AG04450 (cell line): ENCODE measurements around the gene DCAF8L1. TPM values are rescaled to one million over a fixed set of nuclear protein-coding genes. Genes with fewer than 3 reads are reported as not detected.

Source experiments
- CTCF ChIA-PET: fragments of 300-600, 350-600 bp; formaldehyde crosslinking; extraction: SDS; loops from one replicate; lab custom pipeline; 2022; ENCODE audit warnings: antibody characterized with exemption, inconsistent platforms; lab: Charles Lee
- POLR2A ChIA-PET: fragments of 350-600 bp; formaldehyde crosslinking; extraction: SDS; loops from one replicate; lab custom pipeline; 2021; ENCODE audit warnings: antibody characterized with exemption, inconsistent platforms; lab: Yijun Ruan, JAX
- DNase-seq: peaks from one replicate; pipeline ENCODE4 v3.0.0-alpha.2; 2011; ENCODE audit warnings: low read depth, low spot score
- H3K27ac ChIP-seq: one replicate; pipeline ENCODE4 v1.5.1; 2012; ENCODE audit warnings: low read depth, low read length, control low read depth
- H3K27me3 ChIP-seq: one replicate; pipeline ENCODE4 v1.6.0; 2012; ENCODE audit warnings: low read length; ENCODE audit not compliant: control insufficient read depth, insufficient read depth
- H3K4me3 ChIP-seq: 2 replicates; pipeline ENCODE4 v1.5.1; 2011; ENCODE audit warnings: mild to moderate bottlenecking, low read depth, low read length, control low read depth
- H3K9me3 ChIP-seq: 2 replicates; pipeline ENCODE4 v1.5.1; 2012; ENCODE audit warnings: low read length; ENCODE audit not compliant: control insufficient read depth, insufficient read depth
- polyA minus RNA-seq: library from RNA; depleted of rRNA, polyadenylated mRNA; stranded (reverse); fragments of >200 nt; gene quantifications from 2 replicates; pipeline ENCODE4 v1.2.3, GENCODE V29; 2011; rRNA and poly(A)+ RNA removed
- polyA plus RNA-seq: library from polyadenylated mRNA; depleted of rRNA; stranded (reverse); fragments of >200 nt; gene quantifications from 2 replicates; pipeline ENCODE4 v1.2.3, GENCODE V29; 2011; rRNA removed
- TF ChIP-seq, protein P1 (sequence below): IDR thresholded peaks from 2 replicates; pipeline ENCODE4 v1.5.1; 2011; ENCODE audit warnings: low read depth, low read length, control low read depth, inconsistent platforms

Gene DCAF8L1
- not detected in 2 replicates for polyA plus RNA-seq
- not detected in 2 replicates for polyA minus RNA-seq

GRCh38 chrX:27981349-27981748, at the start of gene DCAF8L1:
TSS of gene DCAF8L1 (minus strand) at chrX:27981449. CDS start at chrX:27981334, 115 bp downstream.
- no peak for DNase-seq
- H3K27ac ChIP-seq: no peak within 1 kb of the TSS
- TF ChIP-seq, protein P1, sequence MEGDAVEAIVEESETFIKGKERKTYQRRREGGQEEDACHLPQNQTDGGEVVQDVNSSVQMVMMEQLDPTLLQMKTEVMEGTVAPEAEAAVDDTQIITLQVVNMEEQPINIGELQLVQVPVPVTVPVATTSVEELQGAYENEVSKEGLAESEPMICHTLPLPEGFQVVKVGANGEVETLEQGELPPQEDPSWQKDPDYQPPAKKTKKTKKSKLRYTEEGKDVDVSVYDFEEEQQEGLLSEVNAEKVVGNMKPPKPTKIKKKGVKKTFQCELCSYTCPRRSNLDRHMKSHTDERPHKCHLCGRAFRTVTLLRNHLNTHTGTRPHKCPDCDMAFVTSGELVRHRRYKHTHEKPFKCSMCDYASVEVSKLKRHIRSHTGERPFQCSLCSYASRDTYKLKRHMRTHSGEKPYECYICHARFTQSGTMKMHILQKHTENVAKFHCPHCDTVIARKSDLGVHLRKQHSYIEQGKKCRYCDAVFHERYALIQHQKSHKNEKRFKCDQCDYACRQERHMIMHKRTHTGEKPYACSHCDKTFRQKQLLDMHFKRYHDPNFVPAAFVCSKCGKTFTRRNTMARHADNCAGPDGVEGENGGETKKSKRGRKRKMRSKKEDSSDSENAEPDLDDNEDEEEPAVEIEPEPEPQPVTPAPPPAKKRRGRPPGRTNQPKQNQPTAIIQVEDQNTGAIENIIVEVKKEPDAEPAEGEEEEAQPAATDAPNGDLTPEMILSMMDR: no peak
- no peaks in the 10 kb centered on the region for H3K27me3 ChIP-seq
- CTCF ChIA-PET: no interaction called here
- no peak within 1 kb of the TSS for H3K4me3 ChIP-seq
- POLR2A ChIA-PET: no interaction called here
- no peaks in the 10 kb centered on the region for H3K9me3 ChIP-seq

DNA sequence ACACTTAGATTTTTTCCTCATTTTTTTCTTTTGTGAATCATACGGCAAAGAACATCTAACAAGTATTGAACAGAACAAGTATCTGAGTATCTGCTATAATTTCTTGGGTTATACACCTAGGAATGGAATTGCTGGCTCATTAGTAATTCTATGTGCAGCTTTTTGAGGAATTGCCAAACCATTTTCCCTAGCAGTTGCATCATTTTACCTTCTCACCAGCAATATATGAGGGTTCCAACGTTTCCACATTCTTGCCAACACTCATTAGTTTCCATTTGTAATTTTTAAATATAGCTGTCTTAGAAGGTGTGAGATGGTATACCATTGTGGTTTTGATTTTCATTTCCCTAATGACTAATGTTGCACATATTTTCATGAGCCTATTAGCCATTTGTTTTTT, 41.1 kb upstream of the DCAF8L1 start:
- Histone ChIP-seq H3K27me3 (no peaks in the 10 kb centered on the region), H3K9me3 (no peaks in the 10 kb centered on the region), H3K4me3 (no peak overlapping the region), H3K27ac (no peak overlapping the region)
- DNase-seq: no peak
- TF ChIP-seq, protein P1: no peak
- ChIA-PET CTCF (no interaction called here), POLR2A (no interaction called here)

GRCh38 chrX:28016823-28017222, 35.6 kb upstream of the DCAF8L1 start:
- H3K4me3 ChIP-seq: no peak overlapping the region
- no peak for DNase-seq

GRCh38 chrX:28015993-28016392, 34.7 kb upstream of the DCAF8L1 start:
- no peak overlapping the region for H3K27ac ChIP-seq
- no peak overlapping the region for H3K4me3 ChIP-seq
- DNase-seq: no peak
- no peaks in the 10 kb centered on the region for H3K27me3 ChIP-seq
- POLR2A ChIA-PET: no interaction called here
- TF ChIP-seq, protein P1: no peak
- CTCF ChIA-PET: no interaction called here
- no peaks in the 10 kb centered on the region for H3K9me3 ChIP-seq

More at GRCh38 chrX:28016823-28017222, 35.6 kb upstream of the DCAF8L1 start:
- TF ChIP-seq, protein P1: no peak
- Histone ChIP-seq H3K27me3 (no peaks in the 10 kb centered on the region), H3K27ac (no peak overlapping the region), H3K9me3 (no peaks in the 10 kb centered on the region)
- ChIA-PET CTCF (no interaction called here), POLR2A (no interaction called here)

DNA sequence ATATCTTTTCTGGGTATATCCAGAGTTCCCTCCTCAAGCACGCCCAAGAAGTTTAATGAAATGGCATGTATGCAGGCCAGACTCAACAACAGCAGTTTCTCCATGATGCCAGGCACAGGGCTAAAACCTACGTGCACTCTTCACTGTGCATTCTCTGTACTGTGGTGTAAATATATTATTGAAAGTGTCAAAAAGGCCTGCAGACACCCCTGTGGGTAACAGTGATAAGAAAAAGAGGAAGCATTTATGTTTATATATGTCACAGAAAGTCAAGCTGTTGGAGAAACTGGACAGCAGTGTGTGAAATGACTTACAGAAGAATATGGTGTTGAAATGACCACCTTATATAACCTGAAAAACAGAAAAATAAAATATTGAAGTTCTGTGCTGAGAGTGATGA, 29.6 kb upstream of the DCAF8L1 start:
- no peak overlapping the region for H3K4me3 ChIP-seq
- no peaks in the 10 kb centered on the region for H3K9me3 ChIP-seq
- ChIA-PET POLR2A (no interaction called here), CTCF (no interaction called here)
- TF ChIP-seq, protein P1: no peak
- DNase-seq: no peak
- no peak overlapping the region for H3K27ac ChIP-seq
- no peaks in the 10 kb centered on the region for H3K27me3 ChIP-seq
